GM18861 (cell line): Measurements from ENCODE around the gene CELF4.

Experiments
- ATAC-seq: cut with Tn5 transposase; IDR thresholded peaks from one replicate; pipeline ENCODE4 v1.9.1; 2021; ENCODE audit not compliant: unreplicated experiment

CELF4 gene

GRCh38 chr18:37447962-37448888 lies 117.4 kb downstream of the CELF4 start:
- ATAC-seq, result no peak

DNA sequence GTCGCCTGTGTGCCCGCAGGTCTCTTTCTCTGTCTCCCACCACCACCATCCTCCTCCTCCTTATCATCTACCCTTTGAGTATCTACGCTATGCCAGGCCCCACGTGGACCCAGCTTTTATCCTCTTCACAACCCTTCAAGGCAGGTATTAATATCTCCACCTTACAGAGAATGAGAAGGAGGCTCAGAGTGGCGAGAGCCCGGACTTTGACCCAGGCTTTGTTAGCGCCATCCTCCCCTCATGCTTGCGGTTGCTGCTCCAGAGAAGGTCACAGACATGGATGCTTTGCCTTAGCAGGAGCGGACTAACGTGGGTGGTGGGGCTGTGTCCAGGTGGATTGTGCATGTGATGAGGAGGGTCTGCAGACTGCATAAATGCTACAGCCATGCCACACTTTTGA lies 119.8 kb downstream of the CELF4 start:
- no peak for ATAC-seq

- ATAC-seq, result no peak
These were observed 120.2 kb downstream of the CELF4 start for GRCh38 chr18:37445368-37445767.

DNA sequence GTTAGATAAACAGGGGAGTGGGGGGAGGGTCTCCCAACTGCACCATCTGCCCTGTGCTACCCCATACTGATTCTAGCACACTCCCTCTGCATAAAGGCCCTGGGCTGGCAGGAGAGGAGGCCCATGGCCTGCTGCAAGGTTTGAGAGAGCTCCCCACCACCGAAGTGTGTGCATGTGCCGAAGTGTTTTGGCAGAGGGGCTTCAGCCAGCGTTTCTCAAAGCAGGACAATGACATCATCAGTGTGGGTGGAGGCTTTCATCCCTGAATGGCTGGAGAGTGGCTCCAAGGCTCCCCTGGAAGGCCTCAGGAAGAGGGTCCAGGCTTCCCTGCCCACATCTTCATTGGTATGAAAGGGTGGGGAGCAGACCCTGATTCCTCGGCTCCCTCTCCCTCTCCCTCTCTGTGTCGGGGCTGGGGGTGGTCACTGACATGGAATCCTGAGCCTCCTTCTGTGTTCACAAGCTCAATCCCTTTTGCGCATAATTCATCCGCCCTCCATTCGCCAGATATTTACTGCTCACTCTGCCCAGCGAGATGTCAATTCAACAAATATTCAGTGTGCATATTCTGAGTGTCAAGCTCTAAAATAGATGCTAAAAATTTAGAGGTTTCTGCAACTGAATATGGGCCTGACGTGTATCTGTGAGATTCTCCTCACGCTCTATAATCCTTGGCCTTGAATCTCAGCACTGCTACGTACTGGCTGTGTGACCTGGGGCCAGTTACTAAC lies 122.1 kb downstream of the CELF4 start:
- no peak for ATAC-seq

DNA sequence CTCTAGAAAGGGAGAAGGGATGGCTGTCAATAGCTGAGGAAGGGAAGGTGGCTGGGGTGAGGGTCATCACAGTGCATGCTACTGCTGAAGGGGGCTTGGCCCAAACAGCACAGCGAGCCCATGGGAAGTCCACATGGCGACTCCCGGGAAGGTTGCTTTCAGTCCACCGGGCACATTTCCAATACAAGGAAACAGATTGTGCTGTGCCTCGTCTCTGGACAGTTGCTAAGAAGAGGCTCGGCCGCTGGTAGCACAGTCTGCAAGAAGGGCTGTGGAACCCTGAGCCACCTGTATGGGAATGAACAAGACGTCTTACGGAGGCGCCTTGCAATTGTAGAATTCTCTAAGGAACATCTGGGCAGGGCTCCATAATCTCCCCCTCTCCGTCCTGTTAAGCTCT lies 123.1 kb downstream of the CELF4 start:
- ATAC-seq, result no peak

- ATAC-seq, result no peak
These were observed 123.8 kb downstream of the CELF4 start for GRCh38 chr18:37441821-37442220.

- ATAC-seq, result no peak
These were observed 125.4 kb downstream of the CELF4 start for GRCh38 chr18:37440206-37440605.

GRCh38 chr18:37438417-37439180 lies 127.0 kb downstream of the CELF4 start:
- ATAC-seq, result no peak

DNA sequence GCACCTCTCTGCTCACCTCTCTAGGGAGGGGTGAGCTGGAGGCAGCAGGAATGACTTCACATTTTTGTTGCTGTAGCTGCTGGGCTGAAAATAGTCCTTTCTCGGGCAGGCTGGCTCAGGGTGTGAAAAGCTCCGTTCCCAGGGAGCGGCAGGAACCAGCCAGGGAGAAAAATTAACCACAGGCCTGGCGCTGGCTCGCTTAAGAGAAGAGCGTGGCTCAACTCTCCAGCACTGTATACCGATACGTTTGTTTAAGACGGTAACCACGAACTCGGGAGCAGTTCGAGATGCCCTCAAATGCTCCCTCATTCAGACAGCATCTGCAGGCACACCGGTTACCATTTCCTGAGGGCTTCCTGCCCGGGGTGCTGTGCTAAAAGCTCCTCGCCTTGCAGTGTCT lies 129.6 kb downstream of the CELF4 start:
- ATAC-seq, result no peak

GRCh38 chr18:37435150-37435867 lies 130.3 kb downstream of the CELF4 start:
- ATAC-seq, result no peak

DNA sequence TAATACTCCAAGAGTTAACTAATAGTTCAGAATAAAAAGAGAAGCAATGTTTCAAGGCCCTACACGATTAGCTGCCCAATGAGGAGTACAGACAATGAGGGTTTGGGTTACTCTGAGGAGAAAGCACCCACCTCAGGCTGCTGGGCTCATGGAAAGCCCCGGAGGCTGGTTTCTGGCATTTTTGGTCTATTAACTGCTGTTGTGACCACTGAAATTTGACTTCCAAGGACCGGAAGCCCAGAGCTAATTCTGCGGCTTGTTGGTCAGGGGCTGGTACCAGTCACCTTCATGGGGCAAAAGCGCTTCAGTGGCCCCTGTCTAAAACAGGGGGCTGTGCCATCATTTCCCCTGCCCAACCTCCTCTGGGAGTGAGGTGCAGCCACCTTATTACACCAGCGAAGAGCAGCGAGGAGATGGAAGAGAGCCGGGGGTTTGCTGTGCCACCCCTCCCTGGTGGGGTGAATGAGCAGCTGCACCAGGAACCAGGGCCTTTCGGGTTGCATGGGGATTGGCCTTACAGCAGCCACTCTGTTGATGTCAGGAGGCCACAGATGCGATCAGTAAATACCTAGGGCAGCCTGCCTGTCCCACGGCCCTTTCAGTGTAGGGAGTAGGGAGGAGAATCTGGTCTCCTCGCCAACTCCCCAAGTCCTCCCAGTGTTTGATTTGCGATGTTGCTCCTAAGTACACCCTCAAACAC lies 131.3 kb downstream of the CELF4 start:
- ATAC-seq, result no peak

DNA sequence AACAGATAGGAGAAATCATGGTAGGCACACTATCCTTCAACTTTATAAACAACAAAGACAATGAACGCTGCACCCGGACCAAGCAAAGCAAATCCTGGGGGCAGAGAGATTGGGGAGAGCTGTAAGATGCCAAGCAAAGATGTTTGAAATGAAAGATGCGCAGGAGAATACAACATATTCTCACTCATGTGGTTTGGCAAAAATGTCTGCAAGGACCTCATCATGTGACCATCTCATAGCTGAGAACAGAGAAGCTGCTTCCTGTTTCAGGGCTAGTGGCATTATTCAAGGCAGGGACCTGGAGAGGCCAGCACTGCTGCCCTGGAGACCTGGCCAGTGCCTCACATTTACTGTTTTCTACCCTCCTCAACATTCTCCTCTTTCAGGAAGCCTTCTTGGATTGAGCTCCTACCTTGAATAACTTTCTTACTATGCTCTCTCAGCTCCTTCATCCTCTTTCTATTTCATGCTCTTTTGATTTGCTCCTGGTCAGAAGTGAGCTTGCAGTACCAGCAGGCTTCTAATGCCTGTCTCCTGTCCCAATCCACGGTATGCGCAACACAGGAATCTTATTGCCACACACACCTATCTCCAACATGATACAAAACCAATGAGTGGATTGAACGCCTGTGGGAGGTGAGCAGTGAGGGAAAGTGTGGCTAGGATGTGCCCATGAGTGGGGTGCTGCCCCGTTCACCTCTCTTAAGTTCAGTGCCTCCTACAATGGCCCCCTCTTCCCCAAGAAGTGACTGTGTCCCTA lies 133.0 kb downstream of the CELF4 start:
- ATAC-seq, result no peak

DNA sequence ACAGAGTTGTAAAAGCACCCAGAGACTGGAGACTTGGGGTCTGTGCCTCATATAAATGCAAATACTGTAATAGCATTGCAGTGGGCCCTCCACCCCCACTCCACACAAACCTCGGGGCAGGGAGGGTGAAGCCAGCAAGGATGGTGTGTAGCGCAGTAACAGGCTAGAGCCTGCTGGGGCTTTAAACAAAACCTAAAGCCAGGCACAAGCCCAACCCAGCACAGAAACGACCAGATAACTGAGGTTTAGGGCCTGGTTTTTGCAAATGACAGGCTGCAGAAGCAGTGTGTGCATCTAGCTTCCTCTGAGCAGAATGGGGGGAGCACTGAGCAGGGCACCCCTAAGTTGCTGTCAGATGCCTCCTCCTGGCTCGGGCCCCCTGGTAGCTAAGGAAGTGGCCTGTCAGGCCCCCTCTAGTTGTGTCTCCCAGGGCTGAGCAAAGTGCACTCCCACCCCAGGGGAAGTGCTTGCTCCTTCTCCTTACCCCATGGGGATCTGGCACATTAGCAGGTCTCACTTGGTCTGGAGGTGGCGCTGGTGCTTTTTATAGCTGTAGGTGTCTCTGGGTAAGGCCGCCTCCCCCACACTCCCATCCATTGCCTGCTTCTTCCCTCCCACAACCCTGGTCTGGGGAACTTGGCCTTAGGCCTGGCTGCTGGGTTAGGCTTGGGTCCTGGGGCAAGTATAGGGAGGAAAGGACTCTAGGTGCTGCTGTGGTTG lies 135.1 kb downstream of the CELF4 start:
- ATAC-seq, result no peak

DNA sequence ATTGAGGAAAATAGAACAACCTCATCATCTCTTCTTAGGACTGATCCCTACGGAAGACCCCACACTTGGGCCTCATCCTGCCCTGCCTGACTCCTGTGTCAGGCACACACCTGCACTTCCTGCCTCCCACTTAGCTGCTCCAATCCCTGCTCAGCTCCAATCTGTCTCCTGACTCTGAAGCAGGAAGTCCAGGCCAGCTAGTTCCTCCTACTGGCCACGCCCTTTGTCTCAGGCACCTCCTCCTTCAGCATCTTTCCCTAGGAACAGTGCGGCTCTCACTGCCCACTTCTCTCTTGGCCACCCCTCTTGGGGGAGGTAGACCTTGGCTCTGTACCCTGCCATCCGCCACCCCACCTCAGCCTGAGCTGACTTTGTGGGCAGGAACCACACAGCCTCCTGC lies 135.8 kb downstream of the CELF4 start:
- ATAC-seq, result no peak

- ATAC-seq, result no peak
These were observed 137.2 kb downstream of the CELF4 start for GRCh38 chr18:37428288-37428974.

DNA sequence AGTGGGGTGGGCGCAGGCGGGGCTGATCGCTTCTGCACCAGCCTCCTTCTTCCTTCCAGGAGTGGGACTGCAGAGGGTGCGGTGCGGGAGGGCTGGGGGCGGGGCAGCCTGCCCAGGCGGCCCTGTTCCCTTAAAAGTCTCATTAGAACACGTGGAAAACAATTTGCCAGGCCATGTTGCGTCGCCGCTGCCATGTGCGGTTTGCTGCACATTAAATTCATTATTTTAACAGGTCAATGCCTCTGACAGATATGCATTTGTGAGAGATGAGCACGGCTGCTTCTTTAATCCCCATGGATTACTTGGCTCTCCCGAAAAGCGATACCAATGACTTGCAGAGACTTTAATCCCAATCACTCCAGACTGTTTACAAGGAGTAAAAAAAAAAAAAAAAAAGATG lies 139.0 kb downstream of the CELF4 start:
- ATAC-seq, result no peak

DNA sequence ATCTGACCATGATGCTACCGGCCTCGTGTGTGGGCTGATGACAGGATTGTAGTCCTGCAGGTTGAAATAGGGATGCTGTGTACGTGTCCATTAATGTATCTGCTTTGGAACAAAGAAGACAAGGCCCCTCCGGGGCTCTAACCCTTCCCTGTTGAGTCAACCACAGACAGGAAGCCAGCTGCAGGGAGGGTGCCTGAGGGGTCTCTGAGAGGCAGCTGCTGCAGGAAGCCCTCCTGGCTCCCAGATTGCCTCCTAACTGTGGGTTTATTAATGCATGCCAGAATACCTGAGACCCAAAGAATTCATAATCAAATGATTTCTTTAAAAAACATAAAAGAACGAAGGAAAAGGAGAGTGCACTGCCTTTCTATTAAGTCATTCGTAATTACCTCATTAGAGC lies 140.4 kb downstream of the CELF4 start:
- ATAC-seq, result no peak

DNA sequence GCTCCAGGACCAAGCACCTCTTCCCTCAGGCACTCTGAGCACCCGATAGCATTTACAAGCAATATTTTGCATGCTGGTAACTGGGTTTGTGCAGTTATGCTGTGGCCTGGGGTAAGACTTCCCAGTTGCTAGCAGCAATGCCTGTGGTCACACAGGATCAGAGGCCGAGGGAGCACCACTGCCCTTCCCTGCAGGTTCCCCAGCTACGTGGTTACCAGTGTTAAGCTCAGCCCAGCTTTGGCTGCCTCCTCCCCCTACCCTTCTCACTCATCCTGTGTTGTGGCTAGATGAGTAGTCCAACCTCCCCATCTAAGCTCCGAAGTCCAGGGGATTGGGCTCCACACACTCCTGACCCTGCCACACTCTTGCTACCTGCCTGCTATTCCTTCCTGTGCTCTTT lies 141.1 kb downstream of the CELF4 start:
- no peak for ATAC-seq
